ENCODE measurements around the gene MBNL2.

Gene MBNL2

GRCh38 chr13:97212004-97212403, 10.1 kb upstream of the MBNL2 start:
- DNase-seq: no peak

- no peak for DNase-seq
Measured at GRCh38 chr13:97212601-97213040, 9.5 kb upstream of the MBNL2 start.

GRCh38 chr13:97214921-97215320, 7.2 kb upstream of the MBNL2 start:
- DNase-seq: no peak

- no peak for DNase-seq
Measured at GRCh38 chr13:97215325-97215724, 6.8 kb upstream of the MBNL2 start.

- no peak for DNase-seq
Measured at GRCh38 chr13:97219226-97219625, 2.9 kb upstream of the MBNL2 start.

GRCh38 chr13:97220151-97220900, 1.8 kb upstream of the MBNL2 start:
- no peak for DNase-seq

- DNase-seq: no peak
Measured at GRCh38 chr13:97221046-97221445, 1.1 kb upstream of the MBNL2 start.

- DNase-seq: no peak
Measured at GRCh38 chr13:97221466-97221865, 667 bp upstream of the MBNL2 start.

GRCh38 chr13:97223037-97223710, 1.0 kb downstream of the MBNL2 start:
- no peak for DNase-seq

GRCh38 chr13:97223711-97224541, 1.8 kb downstream of the MBNL2 start:
- DNase-seq: no peak

- DNase-seq: no peak
Measured at GRCh38 chr13:97224544-97225300, 2.6 kb downstream of the MBNL2 start.

GRCh38 chr13:97225533-97225932, 3.4 kb downstream of the MBNL2 start:
- no peak for DNase-seq

GRCh38 chr13:97226013-97226412, 3.9 kb downstream of the MBNL2 start:
- DNase-seq: no peak

- no peak for DNase-seq
Measured at GRCh38 chr13:97226788-97227627, 4.9 kb downstream of the MBNL2 start.

GRCh38 chr13:97228850-97229521, 6.9 kb downstream of the MBNL2 start:
- DNase-seq: no peak

GRCh38 chr13:97229699-97230098, 7.6 kb downstream of the MBNL2 start:
- DNase-seq: no peak

- DNase-seq: no peak
Measured at GRCh38 chr13:97231118-97231828, 9.1 kb downstream of the MBNL2 start.

- DNase-seq: no peak
Measured at GRCh38 chr13:97231829-97232196, 9.7 kb downstream of the MBNL2 start.

- no peak for DNase-seq
Measured at GRCh38 chr13:97233499-97233898, 11.4 kb downstream of the MBNL2 start.

GRCh38 chr13:97234236-97234635, 12.1 kb downstream of the MBNL2 start:
- DNase-seq: no peak

GRCh38 chr13:97234742-97235141, 12.6 kb downstream of the MBNL2 start:
- no peak for DNase-seq

Data from NK-92 treated with Interleukin-12 subunit alpha and Interleukin-12 subunit beta, amount 100 ng/mL, for 24 hours (cell line).